Astrocyte (in vitro differentiated cells and primary cell): ENCODE measurements around the gene BAZ1B. TPM values are rescaled to one million over a fixed set of nuclear protein-coding genes. Genes with fewer than 3 reads are reported as not detected.

ENCODE experiments used
- DNase-seq: peaks from one replicate; pipeline ENCODE4 v3.0.0-alpha.2; 2010; ENCODE audit warnings: low read depth
- FAIRE-seq: peaks from 2 replicates; lab custom pipeline; 2011; peaks lifted over from hg19 to GRCh38; lab: Jason Lieb, UNC
- H2AFZ ChIP-seq: 2 replicates; pipeline ENCODE4 v1.6.0; 2012; ENCODE audit warnings: low read depth, low read length, inconsistent platforms
- H3K27ac ChIP-seq: 2 replicates; pipeline ENCODE4 v1.5.1; 2011; ENCODE audit warnings: low read depth, low read length, inconsistent platforms
- H3K27me3 ChIP-seq: 2 replicates; pipeline ENCODE4 v1.6.0; 2011; ENCODE audit warnings: low read length, inconsistent platforms; ENCODE audit not compliant: insufficient read depth
- H3K36me3 ChIP-seq: 2 replicates; pipeline ENCODE4 v1.5.1; 2011; ENCODE audit warnings: low read length, inconsistent platforms; ENCODE audit not compliant: insufficient read depth
- H3K4me1 ChIP-seq: 2 replicates; pipeline ENCODE4 v1.5.1; 2011; ENCODE audit warnings: low read length, inconsistent platforms; ENCODE audit not compliant: insufficient read depth
- H3K4me2 ChIP-seq: 2 replicates; pipeline ENCODE4 v1.6.0; 2012; ENCODE audit warnings: low read length, inconsistent platforms
- H3K4me3 ChIP-seq: 2 replicates; pipeline ENCODE4 v1.5.1; 2011; ENCODE audit warnings: low read depth, mild to moderate bottlenecking, low read length, inconsistent platforms; ENCODE audit not compliant: insufficient read depth
- H3K79me2 ChIP-seq: 2 replicates; pipeline ENCODE4 v1.6.0; 2012; ENCODE audit warnings: mild to moderate bottlenecking, low read length, inconsistent platforms; ENCODE audit not compliant: insufficient read depth
- H3K9ac ChIP-seq: 2 replicates; pipeline ENCODE4 v1.6.0; 2012; ENCODE audit warnings: mild to moderate bottlenecking, low read length, inconsistent platforms
- H3K9me3 ChIP-seq: 2 replicates; pipeline ENCODE4 v1.5.1; 2012; ENCODE audit warnings: low read depth, mild to moderate bottlenecking, low read length, inconsistent platforms; ENCODE audit not compliant: insufficient read depth
- H4K20me1 ChIP-seq: 2 replicates; pipeline ENCODE4 v1.6.0; 2012; ENCODE audit warnings: low read length, inconsistent platforms; ENCODE audit not compliant: insufficient read depth
- H3K27ac Mint-ChIP-seq: one replicate; pipeline ENCODE4 v1.8.0; 2021; ENCODE audit warnings: mild to moderate bottlenecking, mixed read lengths; ENCODE audit not compliant: unreplicated experiment
- H3K27me3 Mint-ChIP-seq: one replicate; pipeline ENCODE4 v1.8.0; 2021; ENCODE audit warnings: low read depth, mixed read lengths; ENCODE audit not compliant: unreplicated experiment
- H3K36me3 Mint-ChIP-seq: one replicate; pipeline ENCODE4 v1.8.0; 2021; ENCODE audit warnings: low read depth, mixed read lengths; ENCODE audit not compliant: unreplicated experiment
- H3K4me1 Mint-ChIP-seq: one replicate; pipeline ENCODE4 v1.8.0; 2021; ENCODE audit warnings: low read depth, mixed read lengths; ENCODE audit not compliant: unreplicated experiment
- H3K4me3 Mint-ChIP-seq: one replicate; pipeline ENCODE4 v1.8.0; 2021; ENCODE audit warnings: mild to moderate bottlenecking, moderate library complexity, mixed read lengths; ENCODE audit not compliant: unreplicated experiment
- H3K9me3 Mint-ChIP-seq: one replicate; pipeline ENCODE4 v1.8.0; 2021; ENCODE audit warnings: mild to moderate bottlenecking, mixed read lengths; ENCODE audit not compliant: unreplicated experiment
- EZH2 ChIP-seq: IDR thresholded peaks from 2 replicates; pipeline ENCODE4 v1.6.1; 2012; ENCODE audit warnings: mild to moderate bottlenecking, low read length, inconsistent platforms; ENCODE audit not compliant: insufficient read depth
- total RNA-seq: library from RNA; stranded (reverse); gene quantifications from 2 replicates; pipeline ENCODE4 v1.2.1, GENCODE V29; 2021
- TF ChIP-seq, protein P1 (sequence below): IDR thresholded peaks from 2 replicates; pipeline ENCODE4 v1.5.1; 2011; ENCODE audit warnings: low read depth, mild to moderate bottlenecking, inconsistent platforms, low read length, moderate library complexity; ENCODE audit not compliant: insufficient read depth

Gene BAZ1B
- total RNA-seq, 1 donor from 2014 or later, result 62.5 TPM

DNA sequence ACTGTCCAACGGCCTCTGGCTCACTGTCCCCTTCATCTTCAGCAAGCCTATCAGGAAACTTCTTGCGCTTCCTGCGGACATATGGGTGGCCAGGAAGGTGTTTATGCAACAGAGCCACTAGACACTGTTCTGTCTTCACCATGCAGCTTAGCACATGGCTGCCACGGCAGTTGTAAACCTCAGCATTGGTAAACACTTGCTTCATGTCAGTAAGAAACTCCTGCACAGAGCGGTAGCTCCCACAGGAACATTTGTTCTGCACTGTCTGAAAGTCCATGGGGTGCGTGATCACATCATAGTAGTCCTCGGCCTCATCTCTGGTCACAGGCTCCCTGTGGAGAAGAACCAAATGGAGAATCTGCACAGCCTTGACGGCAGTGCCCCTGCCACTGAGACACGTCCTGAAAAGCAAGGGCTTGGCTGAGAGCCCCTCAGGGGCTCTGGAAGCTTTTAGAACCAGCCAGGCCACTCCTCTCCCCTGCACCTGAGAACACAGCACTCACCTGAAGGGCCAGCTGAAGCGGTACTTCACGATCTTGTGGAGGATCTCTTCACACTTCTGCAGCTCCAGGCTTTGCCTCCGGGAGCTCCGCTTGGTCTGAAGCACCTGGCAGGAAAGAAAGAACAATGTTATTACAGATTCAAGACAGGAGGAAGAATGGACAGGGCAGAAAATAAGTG, 79.7 kb downstream of the BAZ1B start:
- no peaks in the 10 kb centered on the region for H3K27me3 ChIP-seq
- no peak overlapping the region for H2AFZ ChIP-seq
- peaks cover 26% of the 10 kb centered on the region for H3K4me1 Mint-ChIP-seq
- H3K9me3 Mint-ChIP-seq, result no peaks in the 10 kb centered on the region
- H3K36me3 ChIP-seq, result peaks cover 55% of the 10 kb centered on the region
- no peak overlapping the region for H3K4me3 ChIP-seq
- TF ChIP-seq, protein P1, sequence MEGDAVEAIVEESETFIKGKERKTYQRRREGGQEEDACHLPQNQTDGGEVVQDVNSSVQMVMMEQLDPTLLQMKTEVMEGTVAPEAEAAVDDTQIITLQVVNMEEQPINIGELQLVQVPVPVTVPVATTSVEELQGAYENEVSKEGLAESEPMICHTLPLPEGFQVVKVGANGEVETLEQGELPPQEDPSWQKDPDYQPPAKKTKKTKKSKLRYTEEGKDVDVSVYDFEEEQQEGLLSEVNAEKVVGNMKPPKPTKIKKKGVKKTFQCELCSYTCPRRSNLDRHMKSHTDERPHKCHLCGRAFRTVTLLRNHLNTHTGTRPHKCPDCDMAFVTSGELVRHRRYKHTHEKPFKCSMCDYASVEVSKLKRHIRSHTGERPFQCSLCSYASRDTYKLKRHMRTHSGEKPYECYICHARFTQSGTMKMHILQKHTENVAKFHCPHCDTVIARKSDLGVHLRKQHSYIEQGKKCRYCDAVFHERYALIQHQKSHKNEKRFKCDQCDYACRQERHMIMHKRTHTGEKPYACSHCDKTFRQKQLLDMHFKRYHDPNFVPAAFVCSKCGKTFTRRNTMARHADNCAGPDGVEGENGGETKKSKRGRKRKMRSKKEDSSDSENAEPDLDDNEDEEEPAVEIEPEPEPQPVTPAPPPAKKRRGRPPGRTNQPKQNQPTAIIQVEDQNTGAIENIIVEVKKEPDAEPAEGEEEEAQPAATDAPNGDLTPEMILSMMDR, result no peak
- no peak for TF ChIP-seq EZH2
- H3K27ac ChIP-seq, result no peak overlapping the region
- H3K9ac ChIP-seq, result no peak overlapping the region
- peaks cover 26% of the 10 kb centered on the region for H4K20me1 ChIP-seq
- DNase-seq, result no peak
- H3K4me3 Mint-ChIP-seq, result no peak overlapping the region
- no peaks in the 10 kb centered on the region for H3K27me3 Mint-ChIP-seq
- no peak overlapping the region for H3K27ac Mint-ChIP-seq
- peaks cover 31% of the 10 kb centered on the region for H3K36me3 Mint-ChIP-seq
- H3K4me1 ChIP-seq, result no peaks in the 10 kb centered on the region
- no peak overlapping the region for H3K4me2 ChIP-seq
- H3K9me3 ChIP-seq, result no peaks in the 10 kb centered on the region
- FAIRE-seq, result no peak
- no peaks in the 10 kb centered on the region for H3K79me2 ChIP-seq

DNA sequence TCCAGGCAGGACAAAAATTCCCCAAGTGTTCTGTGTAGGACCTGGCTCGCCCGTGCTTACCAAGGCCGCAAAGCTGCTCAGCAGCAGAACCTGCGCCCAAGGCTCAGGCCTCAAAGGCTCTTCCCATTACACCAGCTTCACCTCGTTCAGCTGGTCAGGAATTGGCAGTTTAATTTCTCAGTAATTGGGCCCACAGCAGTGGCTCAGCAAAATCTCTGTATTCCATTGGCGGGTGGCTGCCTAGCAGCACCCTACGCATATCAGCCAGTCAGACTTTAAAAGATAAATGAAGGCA, 82.7 kb downstream of the BAZ1B start:
- FAIRE-seq, result no peak
- no peaks in the 10 kb centered on the region for H3K79me2 ChIP-seq
- H2AFZ ChIP-seq, result no peak overlapping the region
- peaks cover 10% of the 10 kb centered on the region for H3K4me1 ChIP-seq
- Mint-ChIP-seq H3K9me3 (no peaks in the 10 kb centered on the region), H3K27me3 (peaks cover 5% of the 10 kb centered on the region), H3K4me1 (peaks cover 26% of the 10 kb centered on the region), H3K4me3 (no peak overlapping the region), H3K36me3 (peaks cover 25% of the 10 kb centered on the region), H3K27ac (no peak overlapping the region)
- H3K27ac ChIP-seq, result no peak overlapping the region
- H3K36me3 ChIP-seq, result peaks cover 29% of the 10 kb centered on the region
- no peak overlapping the region for H3K4me3 ChIP-seq
- DNase-seq, result no peak
- no peaks in the 10 kb centered on the region for H3K27me3 ChIP-seq
- peaks cover 12% of the 10 kb centered on the region for H4K20me1 ChIP-seq
- H3K4me2 ChIP-seq, result no peak overlapping the region
- TF ChIP-seq EZH2, result no peak
- H3K9ac ChIP-seq, result no peak overlapping the region
- H3K9me3 ChIP-seq, result peaks cover 4% of the 10 kb centered on the region

DNA sequence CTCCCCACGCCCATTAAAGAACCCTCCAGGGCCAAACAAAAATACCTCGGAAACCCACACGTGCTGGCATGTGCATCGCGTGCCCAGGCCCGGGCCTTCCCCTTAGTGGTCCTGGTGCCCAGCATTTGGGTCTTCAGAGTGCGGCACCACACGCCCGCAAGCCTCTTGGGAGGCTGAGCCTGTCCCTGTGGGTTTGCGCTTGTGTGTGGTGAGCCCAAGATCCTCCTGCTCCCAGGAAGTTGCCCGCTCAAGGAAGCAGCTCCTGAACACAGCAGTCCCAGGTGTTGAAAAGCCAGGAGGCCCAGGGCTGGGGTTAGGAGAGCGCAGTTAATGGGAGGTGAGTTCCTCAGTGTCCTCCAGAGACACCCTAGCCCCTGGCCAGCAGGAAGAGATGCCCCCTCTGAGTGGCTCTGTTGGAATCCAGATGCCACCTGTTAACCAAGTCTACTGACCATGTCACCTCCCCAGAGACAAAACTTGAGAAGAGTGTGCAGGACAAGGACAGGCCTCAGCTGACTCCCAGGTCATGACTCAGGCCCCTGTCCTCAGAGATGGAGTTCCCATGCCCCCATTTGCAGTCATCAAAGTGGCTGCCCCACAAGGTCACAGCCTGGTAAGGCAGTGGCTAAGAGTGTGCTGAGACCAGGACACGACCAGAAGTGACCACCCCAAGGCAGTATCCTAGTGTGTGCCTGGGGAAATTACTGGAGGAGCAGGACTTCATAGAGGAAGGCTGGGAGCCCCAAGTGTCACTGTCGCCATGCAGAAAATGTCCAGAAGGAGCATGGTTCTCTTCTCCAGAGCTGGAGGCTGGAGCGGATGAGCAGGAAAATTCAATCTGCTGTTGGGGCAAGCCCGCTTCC, 83.3 kb downstream of the BAZ1B start:
- H3K9ac ChIP-seq, result no peak overlapping the region
- TF ChIP-seq, protein P1, result no peak
- TF ChIP-seq EZH2, result no peak
- no peak overlapping the region for H3K27ac ChIP-seq
- H3K36me3 Mint-ChIP-seq, result peaks cover 25% of the 10 kb centered on the region
- H2AFZ ChIP-seq, result no peak overlapping the region
- no peaks in the 10 kb centered on the region for H3K79me2 ChIP-seq
- H3K36me3 ChIP-seq, result peaks cover 25% of the 10 kb centered on the region
- peaks cover 24% of the 10 kb centered on the region for H3K4me1 Mint-ChIP-seq
- H4K20me1 ChIP-seq, result peaks cover 9% of the 10 kb centered on the region
- no peak overlapping the region for H3K27ac Mint-ChIP-seq
- no peaks in the 10 kb centered on the region for H3K9me3 Mint-ChIP-seq
- H3K27me3 ChIP-seq, result no peaks in the 10 kb centered on the region
- peaks cover 5% of the 10 kb centered on the region for H3K27me3 Mint-ChIP-seq
- H3K4me3 ChIP-seq, result no peak overlapping the region
- peaks cover 4% of the 10 kb centered on the region for H3K9me3 ChIP-seq
- H3K4me3 Mint-ChIP-seq, result no peak overlapping the region
- FAIRE-seq, result no peak
- no peak overlapping the region for H3K4me2 ChIP-seq
- no peak for DNase-seq
- H3K4me1 ChIP-seq, result peaks cover 10% of the 10 kb centered on the region
